Superior temporal gyrus (tissue), 1 donor: ENCODE measurements around the gene KLHL14.
"Not testable (repeated sequence)": the region's sequence is repeated elsewhere in the genome, so short reads cannot be mapped to it uniquely, and the experiment has no call there.

ENCODE experiments used
- DNase-seq: peaks from one replicate; pipeline ENCODE4 v3.0.0-alpha.2; 2016; ENCODE audit errors: extremely low spot score

KLHL14 gene, protein sequence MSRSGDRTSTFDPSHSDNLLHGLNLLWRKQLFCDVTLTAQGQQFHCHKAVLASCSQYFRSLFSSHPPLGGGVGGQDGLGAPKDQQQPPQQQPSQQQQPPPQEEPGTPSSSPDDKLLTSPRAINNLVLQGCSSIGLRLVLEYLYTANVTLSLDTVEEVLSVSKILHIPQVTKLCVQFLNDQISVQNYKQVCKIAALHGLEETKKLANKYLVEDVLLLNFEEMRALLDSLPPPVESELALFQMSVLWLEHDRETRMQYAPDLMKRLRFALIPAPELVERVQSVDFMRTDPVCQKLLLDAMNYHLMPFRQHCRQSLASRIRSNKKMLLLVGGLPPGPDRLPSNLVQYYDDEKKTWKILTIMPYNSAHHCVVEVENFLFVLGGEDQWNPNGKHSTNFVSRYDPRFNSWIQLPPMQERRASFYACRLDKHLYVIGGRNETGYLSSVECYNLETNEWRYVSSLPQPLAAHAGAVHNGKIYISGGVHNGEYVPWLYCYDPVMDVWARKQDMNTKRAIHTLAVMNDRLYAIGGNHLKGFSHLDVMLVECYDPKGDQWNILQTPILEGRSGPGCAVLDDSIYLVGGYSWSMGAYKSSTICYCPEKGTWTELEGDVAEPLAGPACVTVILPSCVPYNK

DNA sequence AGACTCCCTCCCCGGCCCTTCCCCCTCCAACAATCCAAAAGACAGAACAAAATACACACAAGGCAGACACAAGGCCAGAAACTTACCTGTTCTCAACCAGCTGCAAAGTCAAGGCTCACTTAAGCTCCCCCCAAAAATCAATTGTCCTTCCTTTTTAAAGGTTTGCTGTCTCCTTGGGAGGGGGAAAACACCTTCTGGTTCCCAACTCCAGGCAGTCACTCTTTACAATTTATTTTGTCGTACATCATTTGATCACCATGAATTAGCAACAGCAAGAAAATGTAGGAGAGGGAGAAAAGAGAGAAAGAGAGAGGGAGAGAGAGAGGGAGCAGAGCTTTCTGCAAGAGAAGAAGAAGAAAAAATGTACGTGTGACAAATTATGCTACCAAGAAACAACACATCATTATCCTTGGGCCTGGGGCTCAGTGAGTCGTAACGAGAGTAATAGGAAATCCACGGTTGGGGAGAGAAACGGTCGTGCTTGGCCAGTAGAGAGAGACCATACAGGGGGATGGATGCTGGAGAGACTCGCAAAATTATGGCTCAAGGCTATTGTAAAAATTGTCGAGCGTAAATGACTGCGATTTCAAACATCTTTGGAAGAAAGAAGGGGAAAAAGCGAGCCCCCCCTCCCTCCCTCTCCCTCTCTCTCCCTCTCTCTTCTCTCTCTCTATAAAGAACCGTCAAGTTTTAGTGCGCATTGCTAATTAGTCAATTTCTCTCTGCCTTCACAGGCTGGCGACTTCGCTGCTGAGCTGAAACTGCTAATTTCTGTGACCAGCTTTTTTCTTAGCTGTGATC is at the start of gene KLHL14:
KLHL14 (minus strand) TSS at position 443 of the 801 bp plus-strand sequence. CDS start 2,432 bp downstream, outside the sequence.
- DNase-seq, result no peak

DNA sequence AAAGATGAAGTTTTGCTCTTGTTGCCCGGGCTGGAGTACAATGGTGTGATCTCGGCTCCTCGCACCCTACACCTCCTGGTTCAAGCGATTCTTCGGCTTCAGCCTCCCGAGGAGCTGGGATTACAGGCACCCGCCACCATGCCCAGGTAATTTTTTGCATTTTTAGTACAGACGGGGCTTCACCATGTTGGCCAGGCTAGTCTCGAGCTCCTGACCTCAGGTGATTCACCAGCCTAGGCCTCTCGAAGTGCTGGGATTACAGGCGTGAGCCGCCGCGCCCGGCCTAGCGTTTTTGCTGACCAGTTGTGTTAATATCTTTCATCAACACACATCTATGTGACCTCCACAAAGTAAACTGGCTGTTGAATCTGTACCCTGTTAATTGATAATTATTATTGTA is 49.4 kb upstream of the KLHL14 start:
- DNase-seq, result no peak

DNA sequence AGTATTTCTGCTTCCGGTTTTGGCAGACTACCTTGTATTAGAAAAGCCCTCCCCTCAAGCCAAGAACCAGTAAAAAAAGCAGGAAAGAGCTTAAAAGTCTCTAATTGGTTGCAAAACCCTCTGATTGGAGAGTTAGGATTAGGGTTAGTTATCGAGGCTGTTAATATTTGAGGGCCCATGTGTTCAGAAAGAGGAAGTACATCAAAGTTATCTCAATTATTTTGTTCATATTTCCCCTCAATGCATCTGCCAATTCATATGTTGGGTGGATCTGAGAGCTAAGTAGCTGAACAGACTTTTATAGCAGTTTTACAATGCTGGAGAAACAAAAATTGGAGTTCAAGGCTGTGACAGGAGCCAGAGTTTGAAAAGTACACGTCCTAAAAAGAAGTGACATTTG is 43.1 kb upstream of the KLHL14 start:
- DNase-seq, result no peak

DNA sequence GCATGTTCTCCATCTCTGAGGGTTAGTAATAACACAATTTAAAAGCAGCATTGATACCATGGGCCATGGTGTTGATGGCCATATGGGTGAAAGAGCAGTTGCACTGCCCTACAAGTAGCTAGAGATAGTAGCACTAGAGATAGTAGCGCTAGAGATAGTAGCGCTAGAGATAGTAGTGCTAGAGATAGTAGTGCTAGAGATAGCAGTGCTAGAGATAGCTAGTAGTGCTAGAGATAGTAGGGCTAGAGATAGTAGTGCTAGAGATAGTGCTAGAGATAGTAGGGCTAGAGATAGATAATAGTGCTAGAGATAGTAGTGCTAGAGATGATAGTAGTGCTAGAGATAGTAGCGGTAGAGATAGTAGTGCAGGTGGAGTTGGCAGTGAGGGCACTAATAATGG is 39.5 kb upstream of the KLHL14 start:
- DNase-seq, result no peak

DNA sequence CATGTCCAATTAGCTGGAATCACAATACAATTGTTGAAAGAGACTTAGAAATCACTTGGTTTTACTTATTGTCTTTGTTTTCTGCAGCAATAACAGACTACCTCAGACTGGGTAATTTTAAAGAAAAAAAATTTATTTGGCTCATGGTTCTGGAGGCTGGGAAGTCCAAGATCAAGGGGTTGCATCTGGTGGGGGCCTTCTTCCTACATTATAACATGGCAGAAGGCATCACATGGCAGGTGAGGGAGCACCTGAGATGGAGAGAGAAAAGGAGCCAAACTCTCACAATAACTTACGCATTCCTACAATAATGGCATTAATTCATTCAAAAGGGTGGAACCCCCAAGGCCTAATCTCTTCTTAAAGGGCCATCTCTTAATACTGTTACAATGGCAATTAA is 37.5 kb upstream of the KLHL14 start:
- DNase-seq, result no peak

DNA sequence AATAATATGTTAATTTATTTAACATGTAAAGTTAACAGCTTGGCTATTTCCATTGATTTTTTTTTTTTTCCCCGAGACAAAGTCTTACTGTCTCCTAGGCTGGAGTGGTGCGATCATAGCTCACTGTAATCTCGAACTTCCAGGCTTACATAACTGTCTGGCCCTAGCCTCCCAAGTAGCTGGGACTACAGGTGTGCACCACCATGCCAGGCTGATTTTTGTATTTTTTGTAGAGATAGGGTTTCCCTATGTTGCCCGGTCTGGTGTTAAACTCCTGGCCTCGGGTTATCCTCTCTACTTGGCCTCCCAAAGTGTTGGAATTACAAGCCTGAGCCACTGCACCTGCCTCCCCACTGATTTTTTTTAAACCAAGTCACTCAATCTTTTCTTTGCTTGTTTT is 32.5 kb upstream of the KLHL14 start:
- DNase-seq, result no peak

DNA sequence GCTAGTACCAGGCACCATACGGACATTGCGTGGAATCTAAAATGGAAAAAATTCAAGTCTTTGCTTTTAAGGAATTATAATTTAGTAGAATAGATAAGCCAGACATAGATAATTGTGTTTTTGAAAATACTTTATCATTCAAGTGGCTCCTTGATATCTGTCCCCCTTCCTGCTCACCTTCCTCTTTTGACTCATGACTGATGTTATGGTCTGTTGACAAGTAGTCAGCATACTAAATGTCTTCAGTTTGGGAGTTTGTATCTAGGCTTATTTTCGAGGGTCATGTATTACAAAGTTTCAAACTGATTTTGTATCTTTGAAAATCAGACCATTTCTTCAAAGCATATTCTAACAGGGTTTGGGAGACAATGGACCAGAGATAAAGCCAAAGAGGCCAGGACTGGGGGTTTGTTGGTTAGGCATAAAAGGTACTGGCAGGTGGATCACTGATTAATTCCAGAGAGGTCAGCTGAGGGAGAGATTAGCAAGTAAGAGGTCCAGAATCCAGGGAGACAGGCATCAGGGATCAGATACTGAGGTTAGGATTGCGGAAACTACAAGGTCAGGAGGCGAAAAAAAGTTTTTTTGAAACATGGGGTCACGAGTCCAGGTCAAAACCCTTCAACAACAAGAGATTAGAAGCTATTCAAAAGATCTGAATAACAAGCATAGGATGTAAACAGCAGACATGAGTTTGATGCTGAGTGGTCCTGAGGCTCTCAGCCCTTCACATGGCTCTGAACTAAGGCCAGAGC is 31.5 kb upstream of the KLHL14 start:
- no peak for DNase-seq

DNA sequence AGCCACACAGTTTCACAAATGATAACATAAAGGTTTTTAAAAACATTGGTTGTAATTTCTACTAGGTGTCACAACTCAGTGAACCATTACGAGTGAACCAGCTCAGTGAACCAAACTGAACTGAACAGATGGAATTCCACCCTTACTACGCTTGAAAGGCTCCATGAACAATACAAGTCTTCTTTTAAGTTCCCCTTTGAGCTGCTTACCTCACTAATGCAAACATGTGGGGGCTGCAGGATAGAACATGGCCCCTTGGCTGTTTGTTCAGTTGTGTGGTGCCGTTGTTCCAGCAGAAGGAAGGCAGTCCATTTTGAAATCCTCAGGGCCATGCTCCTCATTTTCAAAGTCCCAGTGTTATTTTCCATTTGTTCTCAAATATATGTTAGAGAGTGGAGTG is 30.7 kb upstream of the KLHL14 start:
- no peak for DNase-seq

DNA sequence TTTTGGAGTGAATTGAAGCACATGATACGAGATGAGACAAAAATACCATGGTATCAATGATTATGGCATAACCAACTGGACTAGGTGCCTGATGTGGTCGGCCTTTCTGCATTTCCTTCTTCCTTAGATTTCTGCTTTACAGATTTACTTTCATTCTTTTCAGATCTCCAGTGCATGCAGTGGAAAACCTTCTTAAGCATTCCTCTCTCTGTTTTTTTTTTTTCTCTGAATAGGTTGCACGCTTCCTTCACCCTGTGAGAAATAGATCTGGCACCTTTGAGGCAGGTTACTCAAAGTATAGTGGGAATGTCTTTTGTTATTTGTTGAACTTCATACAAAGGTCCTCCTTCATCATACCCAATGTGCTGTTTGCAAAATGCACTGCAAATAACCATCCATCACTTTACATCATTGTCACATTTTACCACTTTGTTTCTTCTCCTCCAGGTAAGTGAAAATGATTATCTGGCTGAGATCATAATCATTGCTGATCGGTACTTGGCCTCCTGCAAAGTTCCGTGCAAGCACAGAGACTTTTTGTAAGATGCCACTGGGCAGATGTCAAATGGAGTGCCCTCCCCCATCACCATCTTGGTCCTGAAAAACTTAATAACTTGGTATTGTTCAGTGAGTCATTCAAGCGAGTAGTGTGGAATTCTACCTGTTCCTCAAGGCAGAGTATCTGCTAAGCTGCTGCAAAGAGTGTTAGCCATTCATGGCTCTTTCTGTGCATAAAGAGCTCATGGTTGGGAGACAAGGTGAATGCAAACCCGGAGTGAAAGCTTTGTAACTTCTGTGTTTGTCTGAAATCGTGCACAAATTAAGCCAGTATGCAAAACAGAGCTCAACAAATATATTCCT is 30.0 kb upstream of the KLHL14 start:
- no peak for DNase-seq

DNA sequence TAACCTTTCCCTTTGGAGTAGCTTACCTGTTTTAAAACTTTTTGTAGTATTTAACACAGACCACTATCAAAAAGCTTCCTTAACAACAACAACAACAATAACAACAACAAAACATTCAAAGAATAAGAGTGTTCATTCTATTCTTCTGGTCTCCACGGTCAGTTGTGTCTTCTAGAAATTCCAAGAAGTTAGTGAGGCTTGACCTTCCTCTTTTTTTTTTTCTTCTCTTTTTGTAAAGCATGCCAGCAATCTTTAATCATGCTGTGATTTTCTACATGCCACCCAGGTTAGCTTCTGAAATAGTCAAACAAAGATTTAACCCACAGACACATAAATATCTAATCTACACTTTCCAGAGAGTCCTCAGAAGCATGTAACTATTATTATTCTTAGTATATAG is 28.4 kb upstream of the KLHL14 start:
- DNase-seq, result no peak

DNA sequence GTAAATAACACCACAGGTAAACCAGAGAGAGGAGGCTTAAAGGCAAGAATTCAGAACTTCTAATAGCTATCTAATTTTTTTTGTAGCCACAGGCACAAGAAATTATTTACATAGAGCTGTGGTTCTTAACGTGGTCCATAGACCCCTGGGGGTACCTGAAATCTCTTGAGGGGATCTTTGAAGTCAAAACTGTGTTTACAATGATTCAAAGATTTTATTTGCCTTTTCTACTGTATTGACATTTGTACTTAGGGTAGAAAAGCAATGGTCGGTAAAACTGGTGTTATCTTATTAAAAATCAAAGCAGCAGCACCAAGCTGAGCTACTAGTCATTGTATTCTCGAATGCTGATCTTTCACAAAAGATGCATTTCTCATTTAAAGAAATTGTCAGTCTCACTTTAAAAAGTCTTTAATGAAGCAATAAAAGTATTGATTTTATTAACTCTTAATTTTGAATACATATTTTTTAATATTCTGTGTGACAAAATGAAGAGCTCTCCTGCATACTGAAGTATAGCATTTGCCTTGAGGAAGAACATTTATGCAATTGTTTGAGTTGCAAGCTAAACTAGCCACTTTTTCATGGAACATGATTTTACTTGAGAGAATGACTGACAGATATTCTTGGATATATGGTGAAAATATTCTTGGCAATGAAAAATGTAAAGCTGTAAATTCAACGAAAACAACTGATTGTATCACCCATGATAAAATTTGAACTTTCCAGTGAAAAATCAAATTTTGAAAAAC is 25.6 kb upstream of the KLHL14 start:
- no peak for DNase-seq

DNA sequence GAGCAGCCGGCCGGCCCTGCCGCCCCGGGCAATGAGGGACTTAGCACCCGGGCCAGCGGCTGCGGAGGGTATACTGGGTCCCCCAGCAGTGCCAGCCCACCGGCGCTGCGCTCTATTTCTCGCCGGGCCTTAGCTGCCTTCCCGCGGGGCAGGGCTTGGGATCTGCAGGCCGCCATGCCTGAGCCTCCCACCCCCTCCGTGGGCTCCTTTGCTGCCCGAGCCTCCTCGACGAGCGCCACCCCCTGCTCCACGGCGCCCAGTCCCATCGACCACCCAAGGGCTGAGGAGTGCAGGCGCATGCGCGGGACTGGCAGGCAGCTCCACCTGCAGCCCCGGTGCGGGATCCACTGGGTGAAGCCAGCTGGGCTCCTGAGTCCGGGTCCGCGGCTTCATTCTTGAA is 21.8 kb upstream of the KLHL14 start:
- DNase-seq, result not testable (repeated sequence)

DNA sequence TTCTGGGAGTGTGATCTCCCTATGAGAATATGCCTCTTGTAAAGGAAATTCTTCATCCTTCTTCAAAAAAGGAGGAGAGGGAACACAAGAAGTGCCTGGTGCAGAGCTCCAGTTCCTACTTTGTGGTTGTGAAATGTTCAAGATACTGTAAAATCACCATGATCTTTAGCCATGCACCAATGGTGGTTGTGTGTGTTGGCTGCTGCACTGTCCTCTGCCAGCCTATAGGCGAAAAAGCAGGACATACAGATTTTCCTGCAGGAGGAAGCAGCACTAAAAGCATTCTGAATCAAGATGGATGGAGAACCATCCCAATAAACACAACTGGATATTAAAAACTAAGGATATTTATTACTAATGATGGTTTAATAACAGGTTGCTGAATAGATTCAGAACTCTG is 6.2 kb upstream of the KLHL14 start:
- DNase-seq, result no peak

DNA sequence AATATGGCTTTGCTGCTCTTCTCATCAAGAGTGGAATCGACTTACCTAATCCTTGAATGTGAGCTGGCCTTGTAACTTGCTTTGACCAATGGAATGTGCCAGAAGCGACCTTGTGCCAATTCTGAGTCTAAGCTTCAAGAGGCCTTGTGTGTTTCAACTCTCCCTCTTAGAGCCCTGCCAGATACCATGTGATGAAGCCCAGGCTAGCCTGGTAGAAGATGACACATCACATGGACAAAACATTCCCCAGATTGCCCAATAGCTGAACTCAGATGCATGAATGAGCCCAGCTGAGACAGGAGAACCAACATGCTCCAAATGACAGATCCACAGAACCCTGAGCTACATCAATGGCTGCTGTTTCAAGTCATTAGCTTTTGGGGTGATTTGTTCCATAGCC is 4.2 kb upstream of the KLHL14 start:
- no peak for DNase-seq

DNA sequence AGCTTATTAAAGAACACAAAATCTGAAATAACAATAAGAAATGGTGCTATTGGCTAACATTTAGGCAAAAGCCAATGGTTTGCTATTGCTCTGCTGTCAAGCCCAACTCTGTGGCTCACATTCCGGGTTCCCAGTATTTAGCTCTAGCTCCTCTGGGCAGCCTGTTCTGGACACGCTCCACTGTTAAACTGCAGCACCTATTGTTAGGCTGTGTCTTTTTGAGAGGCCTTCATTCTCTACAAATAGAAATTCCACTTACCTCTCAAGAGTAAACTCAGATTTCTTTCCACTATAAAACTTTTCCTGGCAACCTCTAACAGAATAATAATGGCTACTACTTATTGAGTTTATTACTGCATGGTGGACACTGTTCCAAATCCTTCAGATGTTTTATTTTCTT is 3.7 kb upstream of the KLHL14 start:
- no peak for DNase-seq

DNA sequence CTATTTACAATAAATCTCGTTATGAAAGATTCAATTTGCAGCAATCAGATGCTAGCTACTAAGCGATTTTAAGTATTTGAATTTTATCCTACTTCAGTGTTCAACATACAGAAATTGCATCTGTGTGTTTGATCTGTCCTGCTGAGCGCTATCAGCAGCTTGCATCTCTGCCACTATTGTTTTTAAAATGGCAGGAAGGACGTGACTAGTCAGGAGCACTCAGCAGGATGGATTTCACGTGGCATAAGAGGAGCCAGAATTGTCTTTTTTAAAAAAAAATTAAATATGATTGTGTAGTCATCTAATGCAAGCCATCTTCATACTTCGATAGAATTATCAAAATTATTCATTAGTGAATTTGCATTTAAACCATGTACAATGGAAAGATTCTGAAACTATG is 2.8 kb upstream of the KLHL14 start:
- no peak for DNase-seq

DNA sequence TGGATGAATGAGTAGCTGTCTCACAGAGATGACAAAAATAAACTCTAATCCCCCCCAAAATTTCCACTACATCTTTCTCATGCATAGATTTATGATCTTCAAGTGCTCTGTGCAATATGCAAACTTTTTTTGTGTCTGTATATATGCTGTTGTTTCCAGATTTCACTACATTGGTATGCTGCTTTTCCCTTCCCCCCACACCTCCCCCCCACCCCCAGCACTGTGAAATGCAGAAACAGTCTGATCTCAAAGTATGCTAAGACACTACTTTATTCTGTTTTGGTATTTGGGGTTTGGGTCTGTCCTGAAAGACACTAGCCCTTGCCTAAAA is 524 bp upstream of the KLHL14 start:
- no peak for DNase-seq

DNA sequence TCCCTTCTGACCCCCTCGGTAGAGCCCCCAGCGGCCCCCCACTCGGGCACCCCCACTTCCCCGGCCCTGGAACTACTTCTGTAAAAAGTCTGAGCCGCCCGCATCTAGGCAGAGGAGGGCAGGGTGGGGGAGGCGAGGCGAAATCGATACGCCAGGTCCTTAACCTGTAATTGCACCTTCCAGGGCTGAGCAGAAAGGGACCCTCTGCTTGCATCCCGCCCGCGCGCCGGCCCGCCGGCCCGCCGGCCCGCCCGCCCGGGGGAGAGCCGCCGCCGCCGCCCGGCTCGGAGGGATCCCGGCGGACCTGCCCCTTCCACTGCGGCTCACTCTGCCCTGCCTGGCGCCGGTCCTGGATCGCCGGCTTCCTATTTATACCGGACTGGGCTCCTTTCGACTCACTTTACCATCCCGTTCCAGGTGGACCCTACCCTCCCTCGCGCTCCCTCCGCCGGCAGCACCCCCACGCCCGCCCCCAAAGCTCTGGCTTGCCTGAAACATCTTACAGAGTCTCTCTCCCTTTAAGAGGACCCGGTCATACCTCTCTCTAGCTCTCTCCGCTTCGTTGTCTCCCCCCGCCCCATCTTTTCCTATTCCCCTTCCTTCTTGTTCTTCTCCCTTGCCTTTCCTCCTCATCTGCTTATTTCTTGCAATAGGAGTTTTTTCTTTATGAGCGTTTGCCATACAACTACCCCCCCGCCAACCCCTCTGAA is 797 bp downstream of the KLHL14 start:
- no peak for DNase-seq

DNA sequence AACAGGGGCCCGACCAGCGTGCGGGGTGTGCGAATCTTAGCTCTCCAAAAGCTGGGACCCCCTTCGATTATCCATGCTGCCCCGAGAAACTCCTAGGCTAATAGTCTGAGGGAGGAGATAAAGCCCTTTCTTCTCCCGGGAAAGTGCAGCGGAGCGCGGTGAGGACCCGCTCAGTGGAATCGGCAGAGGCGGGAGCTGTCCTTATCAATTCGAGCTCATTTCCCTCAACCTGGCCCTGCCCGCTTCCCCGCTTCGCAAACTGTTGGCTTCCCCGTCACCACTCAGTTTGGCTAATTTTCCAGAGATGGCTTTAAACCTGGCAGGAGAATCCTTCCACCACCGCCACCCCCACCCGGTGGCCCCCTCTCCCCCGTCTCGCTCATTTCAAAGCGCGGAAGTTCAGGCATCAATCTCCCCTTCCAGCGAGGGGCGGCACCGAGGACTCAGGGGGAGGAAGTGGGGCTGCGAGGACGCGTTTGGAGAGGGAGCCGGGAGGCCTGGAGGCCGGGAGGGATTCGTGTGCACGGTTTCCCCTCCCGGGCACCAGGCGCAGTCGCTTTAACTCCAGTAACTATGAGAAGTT is 1.6 kb downstream of the KLHL14 start:
- no peak for DNase-seq
